HUES6 (cell line): ENCODE data around the gene PODXL.

Experiments
- H3K27ac ChIP-seq: 2 replicates; pipeline ENCODE4 v1.7.0; 2013; ENCODE audit warnings: low read depth, mild to moderate bottlenecking, low read length, inconsistent platforms
- H3K27me3 ChIP-seq: 2 replicates; pipeline ENCODE4 v1.6.1; 2013; ENCODE audit warnings: low read length; ENCODE audit not compliant: control insufficient read depth, insufficient read depth
- H3K36me3 ChIP-seq: 2 replicates; pipeline ENCODE4 v1.6.1; 2013; ENCODE audit warnings: low read length; ENCODE audit not compliant: control insufficient read depth, insufficient read depth
- H3K4me1 ChIP-seq: 2 replicates; pipeline ENCODE4 v1.6.1; 2013; ENCODE audit warnings: low read length; ENCODE audit not compliant: control insufficient read depth, insufficient read depth
- H3K4me3 ChIP-seq: 2 replicates; pipeline ENCODE4 v1.5.1; 2013; ENCODE audit warnings: low read depth, low read length
- H3K9ac ChIP-seq: one replicate; pipeline ENCODE4 v1.6.1; 2013; ENCODE audit warnings: mild to moderate bottlenecking, low read length
- H3K9me3 ChIP-seq: 2 replicates; pipeline ENCODE4 v1.6.1; 2013; ENCODE audit warnings: low read depth, low read length; ENCODE audit not compliant: control insufficient read depth, insufficient read depth

Gene PODXL

DNA sequence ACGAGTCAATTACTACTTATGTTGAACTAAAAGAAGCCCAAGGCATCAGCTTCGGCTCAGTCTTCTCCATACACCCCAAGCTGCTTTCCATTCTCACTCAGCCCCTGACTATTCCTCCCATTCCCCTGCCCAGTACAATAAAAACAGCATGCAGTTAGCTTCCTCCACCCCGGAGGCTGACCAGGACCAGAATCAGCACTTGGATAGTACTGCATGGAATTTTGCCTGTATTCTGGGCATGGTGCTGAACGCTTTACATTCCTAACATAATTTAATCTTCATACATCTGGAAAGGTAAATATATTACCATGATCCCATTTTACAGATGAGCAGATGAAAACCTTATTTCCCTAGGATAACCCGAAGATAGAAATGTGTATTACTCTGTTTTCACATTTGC is 7.5 kb upstream of the PODXL start:
- Histone ChIP-seq H3K27me3 (no peaks in the 10 kb centered on the region), H3K9me3 (no peaks in the 10 kb centered on the region), H3K4me3 (no peak overlapping the region)

DNA sequence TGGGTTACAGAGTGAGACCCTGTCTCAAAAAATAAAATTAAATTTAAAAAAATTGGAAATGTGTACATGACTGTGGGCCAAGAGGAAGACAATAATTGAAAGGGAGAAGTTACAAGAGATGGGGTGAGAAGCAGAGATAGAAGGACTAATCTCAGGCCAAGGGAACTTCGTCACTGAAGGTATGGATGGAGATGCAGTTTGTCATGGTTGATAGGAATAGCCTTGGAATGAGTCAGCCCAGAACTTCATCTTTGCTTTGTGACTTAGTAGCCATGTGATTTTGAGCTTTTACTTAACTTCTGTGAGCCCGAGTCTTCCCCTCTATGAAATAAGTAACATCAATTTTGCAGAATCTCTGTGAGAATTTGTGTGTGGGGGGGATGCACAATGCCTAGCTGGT is 6.5 kb upstream of the PODXL start:
- H3K9me3 ChIP-seq, result no peaks in the 10 kb centered on the region
- H3K4me3 ChIP-seq, result no peak overlapping the region
- peaks cover 11% of the 10 kb centered on the region for H3K4me1 ChIP-seq
- no peak overlapping the region for H3K27ac ChIP-seq
- H3K27me3 ChIP-seq, result no peaks in the 10 kb centered on the region
- H3K36me3 ChIP-seq, result no peaks in the 10 kb centered on the region
- no peak overlapping the region for H3K9ac ChIP-seq

More for the DNA sequence above, 7.5 kb upstream of the PODXL start:
- Histone ChIP-seq H3K4me1 (peaks cover 7% of the 10 kb centered on the region), H3K27ac (no peak overlapping the region), H3K36me3 (no peaks in the 10 kb centered on the region), H3K9ac (no peak overlapping the region)

DNA sequence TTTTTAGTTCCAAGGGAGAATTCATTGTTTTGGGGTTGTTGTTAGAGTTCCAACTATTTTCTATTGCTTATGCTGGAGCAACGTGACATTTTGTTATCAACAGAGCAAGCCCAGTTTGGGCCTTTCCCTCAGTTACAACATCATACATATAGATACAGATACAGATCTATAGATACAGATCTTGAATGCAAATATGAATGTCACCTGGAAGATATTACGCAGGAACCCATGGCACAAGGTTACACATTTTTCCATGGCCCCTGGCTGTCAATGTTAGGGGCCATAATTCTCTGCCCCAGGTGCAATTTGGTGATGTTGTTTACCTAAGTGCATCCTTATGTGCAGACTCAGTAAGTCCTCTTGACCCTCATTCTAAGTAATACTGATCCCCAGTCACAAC is 3.6 kb upstream of the PODXL start:
- H3K4me1 ChIP-seq, result peaks cover 15% of the 10 kb centered on the region
- H3K4me3 ChIP-seq, result no peak overlapping the region
- no peaks in the 10 kb centered on the region for H3K9me3 ChIP-seq
- H3K9ac ChIP-seq, result no peak overlapping the region
- H3K27ac ChIP-seq, result no peak overlapping the region
- H3K36me3 ChIP-seq, result peaks cover 9% of the 10 kb centered on the region
- peaks cover 11% of the 10 kb centered on the region; the same call in 1 of the 2 replicates for H3K27me3 ChIP-seq

DNA sequence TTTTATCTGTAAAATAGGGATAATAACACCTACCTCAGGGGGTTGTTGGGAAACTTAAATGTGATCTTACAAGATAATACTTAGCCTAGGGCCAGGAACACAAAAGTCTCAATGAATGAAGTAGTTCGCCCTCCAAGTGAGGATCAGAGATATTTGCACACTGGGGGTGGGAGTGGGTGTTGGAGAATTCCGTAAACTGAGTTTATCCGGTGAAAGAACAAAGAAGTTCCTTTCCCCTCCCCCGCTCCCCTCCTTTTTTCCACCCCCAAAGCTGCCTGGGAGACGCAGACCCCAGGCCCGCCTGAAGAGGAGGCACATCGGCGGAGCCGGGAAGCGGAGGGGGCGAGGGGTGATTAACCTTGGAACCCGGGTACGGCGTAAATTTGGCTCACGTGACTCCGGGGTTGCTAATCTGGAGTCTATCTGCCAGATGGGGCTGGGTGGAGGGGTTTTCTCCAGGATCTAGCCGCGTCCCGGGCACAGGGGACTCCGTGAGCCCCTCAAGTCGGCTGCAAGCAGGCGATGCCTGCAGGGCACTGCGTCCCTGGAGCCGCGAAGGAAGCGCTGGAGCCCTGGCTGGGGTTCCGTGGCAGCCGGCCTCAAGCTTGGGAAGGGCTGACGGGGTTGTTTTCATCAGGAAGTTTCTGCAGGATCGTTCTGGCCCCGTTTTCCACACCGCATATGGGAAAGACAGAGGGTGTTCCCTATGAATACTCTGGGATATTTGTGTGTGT is 1.4 kb upstream of the PODXL start:
- Histone ChIP-seq H3K4me1 (peaks cover 26% of the 10 kb centered on the region), H3K9ac (peak overlapping the region; percentile 88), H3K4me3 (peak overlapping the region; percentile 62), H3K36me3 (peaks cover 31% of the 10 kb centered on the region), H3K9me3 (no peaks in the 10 kb centered on the region), H3K27ac (peak overlapping the region; percentile 87), H3K27me3 (peaks cover 14% of the 10 kb centered on the region; the same call in 1 of the 2 replicates)

DNA sequence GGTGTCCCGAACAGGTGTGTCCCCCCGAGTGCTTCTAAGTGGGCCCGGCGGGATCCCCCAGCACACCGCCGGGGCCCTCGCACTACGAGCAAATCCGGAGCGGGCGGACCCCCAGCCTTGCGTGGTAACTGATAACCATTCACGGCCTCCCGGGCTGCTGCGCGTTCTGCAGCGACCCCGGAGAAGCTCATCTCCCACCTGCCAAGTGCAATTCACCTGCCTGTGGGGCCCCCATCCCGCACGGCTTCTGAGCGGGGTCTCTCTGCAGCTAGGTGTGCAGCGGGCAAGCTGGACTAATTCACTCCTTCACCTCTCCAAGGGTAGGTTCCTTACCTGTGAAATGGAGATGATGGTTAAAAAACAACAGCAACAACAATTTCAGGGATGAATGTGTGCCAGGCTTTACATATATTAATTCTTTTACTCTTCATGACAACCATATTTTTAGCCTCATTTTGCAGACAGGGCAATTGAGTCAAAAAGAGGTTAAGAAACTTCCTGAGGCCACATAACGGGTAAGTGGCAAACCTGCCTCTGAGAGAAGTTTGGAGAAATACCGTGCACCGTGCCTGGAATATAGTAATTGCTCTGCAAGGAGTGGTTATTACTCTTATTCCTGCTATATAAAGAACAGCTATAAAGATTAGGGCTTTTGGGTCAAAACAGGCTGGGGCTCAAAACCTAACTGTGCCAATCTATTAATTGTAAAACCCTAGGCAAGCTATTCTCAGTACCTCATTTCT is 652 bp upstream of the PODXL start:
- peak overlapping the region; percentile 62 for H3K4me3 ChIP-seq

DNA sequence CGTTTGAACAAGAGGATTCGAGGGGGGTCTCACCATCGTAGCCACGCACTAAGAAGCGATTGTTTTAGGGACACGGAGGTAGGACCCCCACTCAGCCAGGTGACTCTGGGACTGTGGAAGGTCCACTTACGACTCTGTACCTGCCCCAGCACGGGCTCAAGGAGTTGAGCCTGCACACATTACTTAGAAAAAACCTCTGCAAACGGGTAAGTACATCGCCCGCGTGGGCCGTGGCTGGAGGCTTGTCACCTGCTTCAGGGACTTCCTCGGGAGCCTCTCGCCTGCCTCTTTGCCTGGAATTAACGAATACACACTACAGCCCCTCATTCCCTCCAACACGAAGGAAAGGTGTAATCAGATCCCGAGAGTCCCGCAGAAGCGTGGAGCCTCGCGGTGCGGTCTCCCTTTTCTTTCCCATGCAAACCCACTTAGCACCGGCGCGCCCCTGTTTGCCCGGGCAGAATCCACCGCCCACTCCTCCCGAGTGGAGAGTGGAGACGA is 826 bp downstream of the PODXL start:
- H3K9ac ChIP-seq, result peak overlapping the region; percentile 89
- H3K9me3 ChIP-seq, result no peaks in the 10 kb centered on the region
- peaks cover 14% of the 10 kb centered on the region; the same call in 1 of the 2 replicates for H3K27me3 ChIP-seq
- H3K4me3 ChIP-seq, result peak overlapping the region; percentile 95
- H3K27ac ChIP-seq, result peak overlapping the region; percentile 88
- peaks cover 52% of the 10 kb centered on the region for H3K36me3 ChIP-seq
- peaks cover 47% of the 10 kb centered on the region for H3K4me1 ChIP-seq

More for the DNA sequence above, 652 bp upstream of the PODXL start:
- Histone ChIP-seq H3K27me3 (peaks cover 14% of the 10 kb centered on the region; the same call in 1 of the 2 replicates), H3K4me1 (peaks cover 34% of the 10 kb centered on the region), H3K9ac (peak overlapping the region; percentile 88), H3K27ac (peak overlapping the region; percentile 87; the same call in 1 of the 2 replicates), H3K36me3 (peaks cover 39% of the 10 kb centered on the region), H3K9me3 (no peaks in the 10 kb centered on the region)

DNA sequence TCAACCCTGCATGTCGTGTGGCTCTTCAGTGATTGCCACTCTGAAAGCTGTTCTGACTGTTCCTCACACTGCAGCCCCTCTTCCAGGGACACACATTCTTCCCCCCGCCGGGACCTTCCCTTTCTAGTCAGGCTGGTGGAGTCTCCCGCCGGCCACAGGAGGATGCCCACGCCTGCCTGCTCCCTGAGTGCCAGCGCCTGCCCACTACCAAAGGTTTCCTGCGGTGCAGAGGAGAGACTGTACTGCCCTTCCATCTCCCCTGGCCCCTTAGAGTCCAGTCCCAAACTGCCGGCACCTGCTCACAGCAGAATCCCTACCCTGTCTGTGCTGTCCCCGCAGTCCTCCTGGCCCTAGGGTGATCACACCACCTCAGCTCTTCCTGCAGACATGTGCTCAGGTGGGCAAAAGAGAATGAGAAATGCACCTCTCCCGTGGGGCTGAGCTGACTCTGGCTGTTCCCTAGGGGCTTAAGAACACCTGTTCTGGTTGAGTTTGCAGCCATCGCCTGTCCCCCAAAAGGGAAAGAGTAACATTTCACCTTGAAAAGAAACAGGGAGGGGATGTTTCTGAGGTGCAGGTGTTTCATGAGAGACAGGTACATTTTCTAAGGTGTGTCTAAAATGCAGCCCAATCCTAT is 1.4 kb downstream of the PODXL start:
- H3K27me3 ChIP-seq, result peaks cover 14% of the 10 kb centered on the region; the same call in 1 of the 2 replicates
- peak overlapping the region; percentile 88 for H3K27ac ChIP-seq
- peaks cover 57% of the 10 kb centered on the region for H3K36me3 ChIP-seq
- H3K4me3 ChIP-seq, result peak overlapping the region; percentile 95
- no peaks in the 10 kb centered on the region for H3K9me3 ChIP-seq
- H3K9ac ChIP-seq, result peak overlapping the region; percentile 89
- peaks cover 51% of the 10 kb centered on the region for H3K4me1 ChIP-seq

DNA sequence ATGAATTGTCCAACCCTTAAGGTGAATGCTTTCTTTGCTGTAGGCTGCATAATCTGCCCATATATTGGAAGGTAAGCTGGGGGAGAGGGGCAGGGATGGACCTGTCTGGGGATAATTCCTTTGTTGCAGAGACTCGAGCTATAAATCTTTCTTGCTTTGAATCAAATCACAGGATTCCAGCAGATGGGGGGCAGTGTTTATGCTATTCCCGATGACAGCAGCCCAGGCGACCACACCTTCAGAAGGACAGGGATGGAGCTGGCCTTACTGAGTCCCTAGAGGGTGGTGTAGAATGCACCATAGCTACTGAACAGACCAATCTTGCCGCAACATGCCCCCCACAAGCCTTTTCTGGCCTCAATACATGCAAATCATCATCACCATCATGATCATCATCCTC is 2.5 kb downstream of the PODXL start:
- Histone ChIP-seq H3K36me3 (peaks cover 68% of the 10 kb centered on the region), H3K4me3 (peak overlapping the region; percentile 95), H3K4me1 (peaks cover 61% of the 10 kb centered on the region), H3K27ac (0 out of 2 replicates have a peak overlapping the region, but pooled peaks have one; percentile 17), H3K27me3 (peaks cover 14% of the 10 kb centered on the region; the same call in 1 of the 2 replicates), H3K9ac (peak overlapping the region; percentile 89), H3K9me3 (no peaks in the 10 kb centered on the region)

DNA sequence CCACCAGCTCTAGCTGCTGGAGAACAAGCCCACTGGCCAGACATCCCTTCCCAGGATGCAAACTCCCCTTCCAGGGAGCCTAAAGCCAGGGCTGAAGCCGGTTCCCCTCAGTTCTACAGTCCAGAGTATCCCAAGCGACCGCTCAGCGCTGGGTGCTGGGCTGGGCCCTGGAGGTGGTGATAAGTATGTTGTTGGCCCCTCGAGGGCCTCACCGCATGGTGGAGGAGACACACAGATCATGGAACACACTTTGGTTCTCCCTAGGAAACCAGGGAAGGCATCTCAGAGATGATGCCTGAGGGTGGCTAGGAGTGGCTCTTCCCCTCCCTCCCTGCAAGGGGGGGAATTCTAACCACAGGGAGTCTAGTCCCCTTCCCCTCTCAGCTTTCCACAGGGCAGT is 4.4 kb downstream of the PODXL start:
- Histone ChIP-seq H3K36me3 (peaks cover 84% of the 10 kb centered on the region), H3K9ac (peak overlapping the region; percentile 89), H3K27me3 (peaks cover 14% of the 10 kb centered on the region; the same call in 1 of the 2 replicates), H3K4me1 (peaks cover 65% of the 10 kb centered on the region), H3K27ac (0 out of 2 replicates have a peak overlapping the region, but pooled peaks have one; percentile 17), H3K4me3 (peak overlapping the region; percentile 95), H3K9me3 (no peaks in the 10 kb centered on the region)

DNA sequence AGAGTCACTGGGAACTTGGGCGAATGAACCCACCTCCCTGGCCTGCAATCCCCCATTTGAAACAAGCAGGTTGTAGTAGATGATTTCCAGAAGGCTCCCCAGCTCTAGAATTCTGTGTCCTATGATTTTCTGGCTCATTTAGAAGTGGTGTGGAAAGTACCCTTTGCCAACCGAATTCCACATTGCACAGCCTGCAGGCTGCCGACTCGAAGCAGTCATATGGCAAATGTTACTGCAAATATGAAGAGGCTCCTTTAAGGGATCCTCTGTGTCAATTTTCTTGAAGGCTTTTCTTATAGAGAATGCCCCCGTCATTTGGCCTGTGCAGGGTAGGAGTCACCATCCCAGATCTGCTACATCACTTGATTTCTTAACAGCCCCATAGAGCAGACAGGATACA is 5.6 kb downstream of the PODXL start:
- no peak overlapping the region for H3K27ac ChIP-seq
- H3K4me1 ChIP-seq, result peaks cover 75% of the 10 kb centered on the region
- H3K27me3 ChIP-seq, result peaks cover 11% of the 10 kb centered on the region; the same call in 1 of the 2 replicates
- H3K9me3 ChIP-seq, result no peaks in the 10 kb centered on the region
- peaks cover 89% of the 10 kb centered on the region for H3K36me3 ChIP-seq
- peak overlapping the region; percentile 95 for H3K4me3 ChIP-seq
- H3K9ac ChIP-seq, result no peak overlapping the region
